Naive thymus-derived CD8-positive, alpha-beta T cell (primary cell): ENCODE measurements around the gene AP3D1. TPM values are rescaled to one million over a fixed set of nuclear protein-coding genes. Genes with fewer than 3 reads are reported as not detected.
A peak's percentile ranks its signal among the peaks of the same experiment; 100 is the strongest.
"Not testable (repeated sequence)": the region's sequence is repeated elsewhere in the genome, so short reads cannot be mapped to it uniquely, and the experiment has no call there.

ENCODE experiments used
- ATAC-seq, 2 donors: fragments of 150-1000 bp; cut with Tn5 transposase in 1 of 2; sonication (Bioruptor Pico), chemical (Tn5 transposase) in 1 of 2; 1 replicate in 1 of 2; 2 replicates in 1 of 2; pipeline ENCODE4 v1.10.0; 2021; ENCODE audit warnings: mild to moderate bottlenecking in 2 of 2, moderate library complexity in 2 of 2
- POLR2A ChIA-PET: fragments of 350-600 bp; sonication (Branson Sonifier 250); formaldehyde crosslinking; loops from one replicate; lab custom pipeline; 2021; ENCODE audit warnings: antibody characterized with exemption; lab: Charles Lee
- DNase-seq, 10 donors: peaks; one replicate each; pipeline versions ENCODE4 v3.0.0 to v3.0.0-alpha.2; 2020 to 2022
- H3K27ac Mint-ChIP-seq, 10 donors: one replicate each; pipeline ENCODE4 v1.8.0; 2020 to 2022; ENCODE audit warnings: mild to moderate bottlenecking in 10 of 10, mixed read lengths in 10 of 10, moderate library complexity in 4 of 10, inconsistent platforms in 1 of 10
- H3K27me3 Mint-ChIP-seq, 5 donors: one replicate each; pipeline ENCODE4 v1.8.0; 2021 to 2022; ENCODE audit warnings: mixed read lengths in 5 of 5
- H3K36me3 Mint-ChIP-seq, 3 donors: one replicate each; pipeline ENCODE4 v1.8.0; 2020 to 2022; ENCODE audit warnings: mixed read lengths in 3 of 3, mild to moderate bottlenecking in 2 of 3, inconsistent platforms in 1 of 3
- H3K4me1 Mint-ChIP-seq, 4 donors: one replicate each; pipeline ENCODE4 v1.8.0; 2021 to 2022; ENCODE audit warnings: mixed read lengths in 4 of 4
- H3K4me3 Mint-ChIP-seq, 10 donors: one replicate each; pipeline ENCODE4 v1.8.0; 2020 to 2022; ENCODE audit warnings: mild to moderate bottlenecking in 10 of 10, mixed read lengths in 10 of 10, moderate library complexity in 6 of 10, inconsistent platforms in 1 of 10
- H3K9me3 Mint-ChIP-seq, 9 donors: one replicate each; pipeline ENCODE4 v1.8.0; 2020 to 2022; ENCODE audit warnings: mixed read lengths in 9 of 9, mild to moderate bottlenecking in 3 of 9, inconsistent platforms in 1 of 9, moderate library complexity in 1 of 9
- polyA plus RNA-seq, 3 donors: library from polyadenylated mRNA; unstranded; fragments of 300-500 nt; fragmentation: Illumina TruSeq; gene quantifications; one replicate each; pipeline ENCODE4 v1.2.3, GENCODE V29; 2021
- total RNA-seq, 8 experiments: library from RNA in 2 of 8; stranded (reverse) in 2 of 8; gene quantifications; one replicate each; pipeline ENCODE4 v1.2.3 and lab custom pipeline; 2021 to 2026

Gene AP3D1
- total RNA-seq (10 to 100 TPM; 71.3 to 83.2 TPM), polyA plus RNA-seq (10 to 100 TPM; 12.8 to 45.0 (median 13.6) TPM), total RNA-seq (lab: John Stamatoyannopoulos, UW) (97.4 to 177 (median 158) reads per million in 6 experiments)

GRCh38 chr19:2151339-2152229 is at the start of gene AP3D1:
Gene AP3D1 (minus strand): TSS chr19:2151566. CDS start chr19:2151334, 232 bp downstream.
- POLR2A ChIA-PET, result interaction anchor here (0.6 to 1.7 kb wide), 7 partner anchors 12 to 882 kb away, joined by 3 to 7 read pairs (median 3); partner anchors contain the start of genes DOT1L, MOB3A and PLEKHJ1
- Mint-ChIP-seq H3K27me3 (no peaks in the 10 kb centered on the region), H3K9me3 (no peaks in the 10 kb centered on the region), H3K4me1 (peaks cover 12 to 41% (median 34%) of the 10 kb centered on the region in 4 donors), H3K27ac (peak within 1 kb of the TSS; percentile 49 to 94 (median 90)), H3K36me3 (peaks cover 0 to 3% (median 0%) of the 10 kb centered on the region in 3 donors), H3K4me3 (peak within 1 kb of the TSS; percentile 64 to 92 (median 84))
- ATAC-seq, result peak; percentile 86 to 92
- DNase-seq, result peak; percentile 98 to 100 (median 100)

GRCh38 chr19:2200624-2201294 is 49.4 kb upstream of the AP3D1 start:
- H3K27me3 Mint-ChIP-seq, H3K4me3 Mint-ChIP-seq, H3K9me3 Mint-ChIP-seq, DNase-seq, ATAC-seq, POLR2A ChIA-PET: not testable (repeated sequence)
- peaks cover 0 to 21% (median 2%) of the 10 kb centered on the region in 3 donors for H3K36me3 Mint-ChIP-seq
- H3K4me1 Mint-ChIP-seq, result peaks cover 4 to 13% (median 12%) of the 10 kb centered on the region in 4 donors
- H3K27ac Mint-ChIP-seq, result peak overlapping the region in 1 of 10 donors; percentile 79

GRCh38 chr19:2199861-2200623 is 48.7 kb upstream of the AP3D1 start:
- POLR2A ChIA-PET, result no interaction called here
- H3K27ac Mint-ChIP-seq, result peak overlapping the region in 1 of 10 donors; percentile 37
- ATAC-seq, result no peak
- DNase-seq, result no peak
- peaks cover 4 to 13% (median 11%) of the 10 kb centered on the region in 4 donors for H3K4me1 Mint-ChIP-seq
- H3K9me3 Mint-ChIP-seq, result no peaks in the 10 kb centered on the region
- H3K27me3 Mint-ChIP-seq, result no peaks in the 10 kb centered on the region
- no peak overlapping the region for H3K4me3 Mint-ChIP-seq
- H3K36me3 Mint-ChIP-seq, result peaks cover 0 to 17% (median 0%) of the 10 kb centered on the region in 3 donors

- no peak overlapping the region for H3K27ac Mint-ChIP-seq
- no peak for ATAC-seq
Observed at GRCh38 chr19:2199215-2199614, 47.8 kb upstream of the AP3D1 start.

GRCh38 chr19:2198317-2198716 is 47.0 kb upstream of the AP3D1 start:
- Mint-ChIP-seq H3K36me3 (peaks cover 0 to 20% (median 0%) of the 10 kb centered on the region in 3 donors), H3K9me3 (no peaks in the 10 kb centered on the region), H3K4me3 (no peak overlapping the region), H3K27me3 (no peaks in the 10 kb centered on the region), H3K4me1 (peaks cover 4 to 9% (median 6%) of the 10 kb centered on the region in 4 donors), H3K27ac (no peak overlapping the region)
- POLR2A ChIA-PET, result no interaction called here
- DNase-seq, result no peak
- no peak for ATAC-seq

More at GRCh38 chr19:2199215-2199614, 47.8 kb upstream of the AP3D1 start:
- DNase-seq, result no peak
- Mint-ChIP-seq H3K36me3 (peaks cover 0 to 19% (median 0%) of the 10 kb centered on the region in 3 donors), H3K4me1 (peaks cover 4 to 13% (median 9%) of the 10 kb centered on the region in 4 donors), H3K4me3 (no peak overlapping the region), H3K27me3 (no peaks in the 10 kb centered on the region), H3K9me3 (no peaks in the 10 kb centered on the region)
- POLR2A ChIA-PET, result no interaction called here

- Mint-ChIP-seq H3K27ac (no peak overlapping the region), H3K36me3 (peaks cover 0 to 26% (median 0%) of the 10 kb centered on the region in 3 donors), H3K4me3 (no peak overlapping the region), H3K9me3 (no peaks in the 10 kb centered on the region), H3K27me3 (no peaks in the 10 kb centered on the region), H3K4me1 (peaks cover 4 to 9% (median 6%) of the 10 kb centered on the region in 4 donors)
- POLR2A ChIA-PET, result no interaction called here
- ATAC-seq (no peak), DNase-seq (no peak)
Observed at GRCh38 chr19:2197270-2197669, 45.9 kb upstream of the AP3D1 start.

- POLR2A ChIA-PET, result interaction anchor here (0.5 kb wide), 1 partner anchor 24 kb away, joined by 3 read pairs; no protein-coding TSS in a partner anchor
- no peak overlapping the region for H3K4me3 Mint-ChIP-seq
- no peaks in the 10 kb centered on the region for H3K9me3 Mint-ChIP-seq
- peaks cover 0 to 34% (median 0%) of the 10 kb centered on the region in 3 donors for H3K36me3 Mint-ChIP-seq
- H3K27ac Mint-ChIP-seq, result no peak overlapping the region
- no peaks in the 10 kb centered on the region for H3K27me3 Mint-ChIP-seq
- peaks cover 4 to 9% (median 6%) of the 10 kb centered on the region in 4 donors for H3K4me1 Mint-ChIP-seq
- ATAC-seq (no peak), DNase-seq (no peak)
Observed at GRCh38 chr19:2195914-2196313, 44.5 kb upstream of the AP3D1 start.

- no peak for DNase-seq
- POLR2A ChIA-PET, result interaction anchor here (0.5 kb wide), 1 partner anchor 23 kb away, joined by 3 read pairs; no protein-coding TSS in a partner anchor
- Mint-ChIP-seq H3K36me3 (peaks cover 0 to 36% (median 0%) of the 10 kb centered on the region in 3 donors), H3K27ac (no peak overlapping the region), H3K9me3 (no peaks in the 10 kb centered on the region), H3K4me1 (peaks cover 4 to 7% (median 5%) of the 10 kb centered on the region in 4 donors), H3K27me3 (no peaks in the 10 kb centered on the region), H3K4me3 (no peak overlapping the region)
- no peak for ATAC-seq
Observed at GRCh38 chr19:2195361-2195760, 44.0 kb upstream of the AP3D1 start.

GRCh38 chr19:2194513-2195078 is 43.2 kb upstream of the AP3D1 start:
- Mint-ChIP-seq H3K36me3 (peaks cover 0 to 36% (median 0%) of the 10 kb centered on the region in 3 donors), H3K9me3 (no peaks in the 10 kb centered on the region), H3K27me3 (no peaks in the 10 kb centered on the region), H3K27ac (no peak overlapping the region), H3K4me3 (no peak overlapping the region), H3K4me1 (peaks cover 4 to 7% (median 5%) of the 10 kb centered on the region in 4 donors)
- DNase-seq (no peak), ATAC-seq (no peak)
- POLR2A ChIA-PET, result no interaction called here

- no peak for DNase-seq
- Mint-ChIP-seq H3K27me3 (no peaks in the 10 kb centered on the region), H3K4me1 (peaks cover 3 to 5% (median 4%) of the 10 kb centered on the region in 4 donors)
Observed at GRCh38 chr19:2193807-2194206, 42.4 kb upstream of the AP3D1 start.

GRCh38 chr19:2192862-2193261 is 41.5 kb upstream of the AP3D1 start:
- ATAC-seq (no peak), DNase-seq (no peak)
- Mint-ChIP-seq H3K27ac (no peak overlapping the region), H3K9me3 (no peaks in the 10 kb centered on the region), H3K4me3 (no peak overlapping the region), H3K27me3 (no peaks in the 10 kb centered on the region), H3K4me1 (peaks cover 3 to 7% (median 5%) of the 10 kb centered on the region in 4 donors), H3K36me3 (peaks cover 0 to 34% (median 0%) of the 10 kb centered on the region in 3 donors)
- POLR2A ChIA-PET, result interaction anchor here (0.5 kb wide), 1 partner anchor 173 kb away, joined by 8 read pairs; no protein-coding TSS in a partner anchor

More at GRCh38 chr19:2193807-2194206, 42.4 kb upstream of the AP3D1 start:
- H3K27ac Mint-ChIP-seq, result no peak overlapping the region
- POLR2A ChIA-PET, result no interaction called here
- H3K36me3 Mint-ChIP-seq, result peaks cover 0 to 36% (median 0%) of the 10 kb centered on the region in 3 donors
- H3K9me3 Mint-ChIP-seq, result no peaks in the 10 kb centered on the region
- H3K4me3 Mint-ChIP-seq, result no peak overlapping the region
- no peak for ATAC-seq
